ENCODE data around the gene HMGCL. TPM values are rescaled to one million over a fixed set of nuclear protein-coding genes. Genes with fewer than 3 reads are reported as not detected.

The HMGCL gene
- total RNA-seq, 1 experiment from 2014 or later = 28.2 TPM

- no peaks in the 10 kb centered on the region for H4K20me1 ChIP-seq (ENCODE audit: low read length)
- BruUV-seq (replicated peaks) = no TSS peak
- intact Hi-C loops (cut with micrococcal nuclease) = no loop called here
- no peaks in the 10 kb centered on the region for H3K9me3 ChIP-seq (ENCODE audit: low read length)
- no peaks in the 10 kb centered on the region for H3K27me3 ChIP-seq (ENCODE audit: low read length)
- H3K27ac ChIP-seq (ENCODE audit: low read length) = no peak overlapping the region
- no peaks in the 10 kb centered on the region for H3K9me2 ChIP-seq (replicated peaks; ENCODE audit: low read length)
- peaks cover 11% of the 10 kb centered on the region; the same call in 1 of the 2 replicates for H3K4me1 ChIP-seq (ENCODE audit: insufficient read depth, low read length)
- no peaks in the 10 kb centered on the region for H3F3A ChIP-seq (ENCODE audit: low read length, unreplicated experiment)
- ChIA-PET POLR2A (ENCODE audit: unreplicated experiment) (no interaction called here), CTCF (no interaction called here)
- H2AFZ ChIP-seq (ENCODE audit: low read length) = no peak overlapping the region
- H3K9ac ChIP-seq (ENCODE audit: low read length) = no peak overlapping the region
- no peak overlapping the region for H3K4me3 ChIP-seq (ENCODE audit: low read length)
- TF ChIP-seq EZH2 (IDR thresholded peaks at IDR 0.05; ENCODE audit: low read length, unreplicated experiment) (no peak), EZH2phosphoT487 (IDR thresholded peaks at IDR 0.05; ENCODE audit: borderline replicate concordance, low read length) (no peak), CTCF (conservative IDR thresholded peaks at IDR 0.05; ENCODE audit: low read depth, low read length) (no peak)
- no peak for DNase-seq
- H3K79me2 ChIP-seq (ENCODE audit: low read length) = no peaks in the 10 kb centered on the region
- ATAC-seq = no peak
- H3K36me3 ChIP-seq (ENCODE audit: low read depth, low read length) = no peaks in the 10 kb centered on the region
- H3K4me2 ChIP-seq (ENCODE audit: low read length) = no peak overlapping the region
Measured at GRCh38 chr1:23806280-23806679, 18.9 kb downstream of the HMGCL start.

DNA sequence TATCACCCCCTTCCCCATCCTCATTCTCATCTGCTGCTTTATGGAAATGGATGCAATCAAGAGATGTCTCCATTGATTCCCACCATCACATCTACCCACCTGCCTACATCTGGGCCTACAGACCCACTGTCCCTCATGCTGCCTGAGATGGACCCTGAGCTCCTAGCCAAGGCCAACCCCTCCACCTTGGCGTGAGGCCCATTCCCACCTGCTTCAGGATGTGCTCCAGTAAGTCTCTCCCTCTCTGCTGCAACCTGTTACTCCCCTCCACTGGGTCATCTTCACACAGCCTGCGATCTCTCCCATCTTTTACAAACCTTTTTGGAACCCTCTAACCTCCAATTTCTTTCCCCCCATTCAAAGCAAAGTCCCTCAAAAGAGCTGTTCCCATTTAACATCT, 20.2 kb downstream of the HMGCL start:
- no peaks in the 10 kb centered on the region for H4K20me1 ChIP-seq (ENCODE audit: low read length)
- H3K79me2 ChIP-seq (ENCODE audit: low read length) = 0 out of 2 replicates have a peak, but pooled peaks cover 3% of the 10 kb centered on the region
- H3K9me3 ChIP-seq (ENCODE audit: low read length) = no peaks in the 10 kb centered on the region
- H3K27me3 ChIP-seq (ENCODE audit: low read length) = no peaks in the 10 kb centered on the region
- no peaks in the 10 kb centered on the region for H3K9me2 ChIP-seq (replicated peaks; ENCODE audit: low read length)
- no TSS peak for BruUV-seq (replicated peaks)
- H2AFZ ChIP-seq (ENCODE audit: low read length) = no peak overlapping the region
- peaks cover 7% of the 10 kb centered on the region; the same call in 1 of the 2 replicates for H3K4me1 ChIP-seq (ENCODE audit: insufficient read depth, low read length)
- H3K9ac ChIP-seq (ENCODE audit: low read length) = no peak overlapping the region
- DNase-seq = no peak
- ATAC-seq = no peak
- H3K4me3 ChIP-seq (ENCODE audit: low read length) = no peak overlapping the region
- H3K27ac ChIP-seq (ENCODE audit: low read length) = no peak overlapping the region
- H3F3A ChIP-seq (ENCODE audit: low read length, unreplicated experiment) = no peaks in the 10 kb centered on the region
- POLR2A ChIA-PET (ENCODE audit: unreplicated experiment) = no interaction called here
- H3K36me3 ChIP-seq (ENCODE audit: low read depth, low read length) = no peaks in the 10 kb centered on the region
- no peak for TF ChIP-seq CTCF (conservative IDR thresholded peaks at IDR 0.05; ENCODE audit: low read depth, low read length)
- no peak for TF ChIP-seq EZH2 (IDR thresholded peaks at IDR 0.05; ENCODE audit: low read length, unreplicated experiment)
- no peak for TF ChIP-seq EZH2phosphoT487 (IDR thresholded peaks at IDR 0.05; ENCODE audit: borderline replicate concordance, low read length)
- no peak overlapping the region for H3K4me2 ChIP-seq (ENCODE audit: low read length)
- CTCF ChIA-PET = interaction anchor here (0.5 kb wide), 1 partner anchor 868 kb away, joined by 6 read pairs; no protein-coding TSS in a partner anchor
- intact Hi-C loops (cut with micrococcal nuclease) = no loop called here

DNA sequence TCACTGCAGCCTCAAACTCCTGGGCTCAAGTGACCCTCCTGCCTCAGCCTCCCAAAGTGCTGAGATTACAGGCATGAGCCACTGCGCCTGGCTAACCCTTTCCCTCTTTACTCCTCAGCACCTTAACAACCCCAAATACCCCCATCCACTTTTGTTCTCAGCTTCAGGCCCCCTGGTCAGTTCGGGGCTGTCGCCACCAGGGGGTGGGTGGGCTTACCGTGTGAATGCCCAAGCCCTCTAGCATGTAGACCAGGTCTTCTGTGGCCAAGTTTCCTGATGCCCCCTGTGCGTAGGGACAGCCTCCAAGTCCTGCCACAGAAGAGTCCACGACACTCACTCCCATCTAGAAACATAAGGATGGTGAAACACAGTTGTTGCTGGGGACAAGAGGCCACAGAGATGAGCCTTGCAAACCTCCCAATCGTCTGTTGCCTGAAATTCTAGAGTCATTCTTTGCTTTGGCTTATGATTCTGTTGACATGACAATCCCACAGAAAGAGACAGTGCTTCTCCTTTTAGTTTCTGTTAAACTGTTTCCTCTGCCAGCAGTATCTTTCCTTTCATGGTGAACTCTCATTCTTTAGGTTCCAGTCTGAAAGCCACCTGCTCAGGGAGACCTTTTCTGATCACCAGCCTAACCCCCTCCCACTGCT, 20.9 kb downstream of the HMGCL start:
- Histone ChIP-seq H4K20me1 (ENCODE audit: low read length) (no peaks in the 10 kb centered on the region), H3K79me2 (ENCODE audit: low read length) (0 out of 2 replicates have a peak, but pooled peaks cover 3% of the 10 kb centered on the region), H3K27me3 (ENCODE audit: low read length) (no peaks in the 10 kb centered on the region), H3K27ac (ENCODE audit: low read length) (no peak overlapping the region), H3K36me3 (ENCODE audit: low read depth, low read length) (no peaks in the 10 kb centered on the region), H3K4me2 (ENCODE audit: low read length) (no peak overlapping the region), H3K9ac (ENCODE audit: low read length) (no peak overlapping the region), H3F3A (ENCODE audit: low read length, unreplicated experiment) (no peaks in the 10 kb centered on the region), H3K4me3 (ENCODE audit: low read length) (no peak overlapping the region), H3K4me1 (ENCODE audit: insufficient read depth, low read length) (peaks cover 14% of the 10 kb centered on the region), H3K9me3 (ENCODE audit: low read length) (no peaks in the 10 kb centered on the region), H3K9me2 (replicated peaks; ENCODE audit: low read length) (no peaks in the 10 kb centered on the region), H2AFZ (ENCODE audit: low read length) (no peak overlapping the region)
- intact Hi-C loops (cut with micrococcal nuclease) = loop anchor here (5.0 kb wide), 1 partner anchor 113 kb away; no protein-coding TSS in a partner anchor
- ATAC-seq = no peak
- TF ChIP-seq EZH2phosphoT487 (IDR thresholded peaks at IDR 0.05; ENCODE audit: borderline replicate concordance, low read length) = no peak
- TF ChIP-seq CTCF (conservative IDR thresholded peaks at IDR 0.05; ENCODE audit: low read depth, low read length) = peak; percentile 18; the same call in 1 of the 2 replicates
- CTCF ChIA-PET = no interaction called here
- no peak for DNase-seq
- POLR2A ChIA-PET (ENCODE audit: unreplicated experiment) = no interaction called here
- no TSS peak for BruUV-seq (replicated peaks)

Data from PC-3 (cell line).